GM23248 (cell line): Measurements from ENCODE around the gene HOXB3.

ENCODE experiments used
- EZH2 ChIP-seq: fragments of 200-600 bp; sonication (generic); IDR thresholded peaks from 2 replicates; pipeline ENCODE4 v1.6.1; 2018; ENCODE audit warnings: antibody characterized with exemption, mild to moderate bottlenecking; ENCODE audit not compliant: insufficient read depth, poor library complexity, severe bottlenecking
- EZH2phosphoT487 ChIP-seq: fragments of 200-600 bp; sonication (generic); IDR thresholded peaks from 2 replicates; pipeline ENCODE4 v1.6.1; 2018; ENCODE audit warnings: antibody characterized with exemption, moderate library complexity, mild to moderate bottlenecking, low read depth; ENCODE audit not compliant: insufficient read depth

DNA sequence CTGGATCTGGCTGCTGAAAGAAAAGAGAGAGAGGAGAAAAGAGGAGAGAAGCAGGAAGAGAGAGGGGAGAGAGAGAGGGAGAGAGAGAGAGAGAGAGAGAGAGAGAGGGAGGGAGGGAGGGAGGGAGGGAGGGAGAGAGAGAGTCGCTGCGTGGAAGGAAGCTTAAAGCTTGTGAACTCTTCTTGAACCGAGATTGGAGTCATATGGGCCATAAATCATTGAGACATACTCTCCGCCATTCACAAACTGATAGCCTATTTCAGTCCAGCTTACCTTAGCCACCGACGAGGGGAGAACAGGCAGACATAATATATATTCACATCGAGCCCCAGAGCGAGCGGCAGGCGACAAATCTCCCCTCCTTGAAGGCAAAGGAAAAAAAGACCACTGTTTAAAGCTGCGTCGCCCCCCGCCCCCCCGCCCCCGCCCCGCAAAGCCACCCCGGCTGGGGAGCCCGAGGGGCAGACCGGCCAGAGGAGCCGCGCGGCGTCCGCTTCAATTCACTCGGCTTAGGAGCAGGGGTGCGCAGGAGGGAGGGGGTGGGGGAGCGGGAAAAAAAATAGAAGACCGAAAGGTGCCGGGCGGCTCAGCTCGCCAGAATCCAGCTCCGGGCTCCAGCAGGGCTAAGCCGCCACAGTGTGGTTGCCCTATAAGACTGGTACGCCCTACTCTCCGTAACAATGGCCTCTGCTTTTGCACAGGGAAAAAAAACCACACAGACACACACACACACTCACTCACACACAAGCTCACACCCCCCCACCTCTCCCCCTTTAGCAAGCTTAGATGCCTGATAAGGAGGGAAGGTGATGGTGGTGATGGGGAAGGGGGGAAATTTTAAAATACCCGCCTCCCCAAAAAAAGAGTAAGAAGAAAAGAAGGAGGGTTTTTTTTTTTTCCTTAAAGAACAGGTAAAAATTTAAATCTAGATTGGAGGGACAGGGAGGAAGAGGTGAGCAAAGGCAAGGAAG is 34.5 kb downstream of the HOXB3 start:
- TF ChIP-seq EZH2, result no peak
- no peak for TF ChIP-seq EZH2phosphoT487
